BLaER1 (cell line): Measurements from ENCODE around the gene WFDC1.
A peak's percentile ranks its signal among the peaks of the same experiment; 100 is the strongest.

Source experiments
- H3K27ac ChIP-seq: shearing (Covaris generic); formaldehyde crosslinking; 2 replicates; pipeline ENCODE4 v1.8.1; 2022
- H3K27me3 ChIP-seq: shearing (Covaris generic); formaldehyde crosslinking; 2 replicates; pipeline ENCODE4 v1.8.1; 2022
- H3K36me3 ChIP-seq: shearing (Covaris generic); formaldehyde crosslinking; 2 replicates; pipeline ENCODE4 v1.8.1; 2022
- H3K4me1 ChIP-seq: shearing (Covaris generic); formaldehyde crosslinking; 2 replicates; pipeline ENCODE4 v1.8.1; 2022
- H3K4me2 ChIP-seq: shearing (Covaris generic); formaldehyde crosslinking; 2 replicates; pipeline ENCODE4 v1.8.1; 2022
- H3K4me3 ChIP-seq: shearing (Covaris generic); formaldehyde crosslinking; 2 replicates; pipeline ENCODE4 v1.8.1; 2022
- H3K9ac ChIP-seq: shearing (Covaris generic); formaldehyde crosslinking; 2 replicates; pipeline ENCODE4 v1.8.1; 2022
- H3K9me3 ChIP-seq: shearing (Covaris generic); formaldehyde crosslinking; 2 replicates; pipeline ENCODE4 v1.8.1; 2022
- H4K20me1 ChIP-seq: shearing (Covaris generic); formaldehyde crosslinking; 2 replicates; pipeline ENCODE4 v1.8.1; 2022
- Cebpa-rat ChIP-seq: shearing (Covaris generic); IDR thresholded peaks from 2 replicates; pipeline ENCODE4 v1.8.1; 2022

The WFDC1 gene

GRCh38 chr16:84294531-84295142 is at the start of gene WFDC1:
WFDC1 (plus strand) TSS chr16:84294878; CDS start chr16:84294972, 94 bp downstream.
- H3K27me3 ChIP-seq, result peaks cover 23% of the 10 kb centered on the region; the same call in 1 of the 2 replicates
- H3K27ac ChIP-seq, result no peak within 1 kb of the TSS
- H3K9ac ChIP-seq, result peak within 1 kb of the TSS; percentile 47; the same call in 1 of the 2 replicates
- no peaks in the 10 kb centered on the region for H3K9me3 ChIP-seq
- peak within 1 kb of the TSS; percentile 95 for H3K4me2 ChIP-seq
- no peak for TF ChIP-seq Cebpa-rat
- no peaks in the 10 kb centered on the region for H3K36me3 ChIP-seq
- H3K4me3 ChIP-seq, result peak within 1 kb of the TSS; percentile 44
- H3K4me1 ChIP-seq, result peaks cover 40% of the 10 kb centered on the region
- no peaks in the 10 kb centered on the region for H4K20me1 ChIP-seq

GRCh38 chr16:84245956-84246678 is 48.6 kb upstream of the WFDC1 start:
- TF ChIP-seq Cebpa-rat, result no peak
- Histone ChIP-seq H3K36me3 (no peaks in the 10 kb centered on the region), H3K9ac (no peak overlapping the region), H4K20me1 (no peaks in the 10 kb centered on the region), H3K27ac (no peak overlapping the region), H3K4me2 (no peak overlapping the region), H3K4me3 (no peak overlapping the region), H3K27me3 (no peaks in the 10 kb centered on the region), H3K4me1 (peaks cover 21% of the 10 kb centered on the region), H3K9me3 (no peaks in the 10 kb centered on the region)

GRCh38 chr16:84246679-84247077 is 48.0 kb upstream of the WFDC1 start:
- no peak overlapping the region for H3K4me2 ChIP-seq
- peaks cover 15% of the 10 kb centered on the region for H3K4me1 ChIP-seq
- no peak overlapping the region for H3K4me3 ChIP-seq
- TF ChIP-seq Cebpa-rat, result no peak
- H3K9ac ChIP-seq, result no peak overlapping the region
- H3K27ac ChIP-seq, result no peak overlapping the region
- no peaks in the 10 kb centered on the region for H3K9me3 ChIP-seq
- H4K20me1 ChIP-seq, result no peaks in the 10 kb centered on the region
- H3K27me3 ChIP-seq, result no peaks in the 10 kb centered on the region
- no peaks in the 10 kb centered on the region for H3K36me3 ChIP-seq

- Histone ChIP-seq H3K9ac (no peak overlapping the region), H3K27ac (no peak overlapping the region), H3K9me3 (no peaks in the 10 kb centered on the region), H3K27me3 (no peaks in the 10 kb centered on the region), H3K4me1 (peaks cover 21% of the 10 kb centered on the region), H3K4me3 (no peak overlapping the region), H3K36me3 (no peaks in the 10 kb centered on the region), H3K4me2 (no peak overlapping the region), H4K20me1 (no peaks in the 10 kb centered on the region)
- no peak for TF ChIP-seq Cebpa-rat
These were observed 47.3 kb upstream of the WFDC1 start for GRCh38 chr16:84247331-84247730.

- H3K4me3 ChIP-seq, result no peak overlapping the region
- H3K9ac ChIP-seq, result no peak overlapping the region
- no peak for TF ChIP-seq Cebpa-rat
- H3K36me3 ChIP-seq, result no peaks in the 10 kb centered on the region
- H3K9me3 ChIP-seq, result no peaks in the 10 kb centered on the region
- H3K4me2 ChIP-seq, result no peak overlapping the region
- no peaks in the 10 kb centered on the region for H4K20me1 ChIP-seq
- no peak overlapping the region for H3K27ac ChIP-seq
- H3K27me3 ChIP-seq, result no peaks in the 10 kb centered on the region
- H3K4me1 ChIP-seq, result peaks cover 26% of the 10 kb centered on the region
These were observed 46.8 kb upstream of the WFDC1 start for GRCh38 chr16:84247844-84248243.

GRCh38 chr16:84252184-84252583 is 42.5 kb upstream of the WFDC1 start:
- TF ChIP-seq Cebpa-rat, result no peak
- Histone ChIP-seq H3K4me2 (peak overlapping the region; percentile 85), H3K36me3 (0 out of 2 replicates have a peak, but pooled peaks cover 4% of the 10 kb centered on the region), H3K9me3 (peaks cover 12% of the 10 kb centered on the region), H3K4me1 (peaks cover 54% of the 10 kb centered on the region), H3K27ac (peak overlapping the region; percentile 38; the same call in 1 of the 2 replicates), H3K9ac (no peak overlapping the region), H3K4me3 (no peak overlapping the region), H3K27me3 (no peaks in the 10 kb centered on the region), H4K20me1 (no peaks in the 10 kb centered on the region)

GRCh38 chr16:84253173-84253572 is 41.5 kb upstream of the WFDC1 start:
- peak overlapping the region; percentile 85 for H3K4me2 ChIP-seq
- TF ChIP-seq Cebpa-rat, result no peak
- H3K36me3 ChIP-seq, result 0 out of 2 replicates have a peak, but pooled peaks cover 4% of the 10 kb centered on the region
- no peak overlapping the region for H3K27ac ChIP-seq
- no peak overlapping the region; the same call in 1 of the 2 replicates for H3K9ac ChIP-seq
- H3K4me1 ChIP-seq, result peaks cover 54% of the 10 kb centered on the region
- H3K27me3 ChIP-seq, result no peaks in the 10 kb centered on the region
- peaks cover 22% of the 10 kb centered on the region for H3K9me3 ChIP-seq
- no peaks in the 10 kb centered on the region for H4K20me1 ChIP-seq
- H3K4me3 ChIP-seq, result no peak overlapping the region

- Histone ChIP-seq H4K20me1 (no peaks in the 10 kb centered on the region), H3K36me3 (0 out of 2 replicates have a peak, but pooled peaks cover 4% of the 10 kb centered on the region), H3K4me3 (peak overlapping the region; percentile 42), H3K9ac (peak overlapping the region; percentile 61), H3K4me1 (peaks cover 54% of the 10 kb centered on the region), H3K4me2 (peak overlapping the region; percentile 85), H3K27ac (peak overlapping the region; percentile 64), H3K27me3 (no peaks in the 10 kb centered on the region), H3K9me3 (peaks cover 28% of the 10 kb centered on the region)
- TF ChIP-seq Cebpa-rat, result no peak
These were observed 40.6 kb upstream of the WFDC1 start for GRCh38 chr16:84254062-84254461.

GRCh38 chr16:84255050-84255810 is 39.4 kb upstream of the WFDC1 start:
- H3K36me3 ChIP-seq, result 0 out of 2 replicates have a peak, but pooled peaks cover 4% of the 10 kb centered on the region

More at GRCh38 chr16:84255050-84255810, 39.4 kb upstream of the WFDC1 start:
- H3K9ac ChIP-seq, result no peak overlapping the region
- H3K4me3 ChIP-seq, result no peak overlapping the region
- peaks cover 47% of the 10 kb centered on the region for H3K4me1 ChIP-seq
- peaks cover 28% of the 10 kb centered on the region for H3K9me3 ChIP-seq
- H3K4me2 ChIP-seq, result peak overlapping the region; percentile 85
- no peaks in the 10 kb centered on the region for H3K27me3 ChIP-seq
- H4K20me1 ChIP-seq, result no peaks in the 10 kb centered on the region
- no peak overlapping the region for H3K27ac ChIP-seq
- no peak for TF ChIP-seq Cebpa-rat
